K562 (cell line): ENCODE data around the gene FOXJ2. TPM values are rescaled to one million over a fixed set of nuclear protein-coding genes. Genes with fewer than 3 reads are reported as not detected.

Source experiments
- CHD2 ChIP-seq: IDR thresholded peaks from 2 replicates; pipeline ENCODE4 v1.6.1; 2011; ENCODE audit warnings: low read depth, low read length
- KDM5B ChIP-seq: fragments of 200-600 bp; sonication (generic); IDR thresholded peaks from 2 replicates; pipeline ENCODE4 v1.6.1; 2012; ENCODE audit warnings: low read depth, mild to moderate bottlenecking, moderate library complexity, low read length, control low read depth, inconsistent platforms; ENCODE audit not compliant: insufficient replicate concordance
- PCBP2 ChIP-seq: fragments of 200-400 bp; formaldehyde crosslinking; IDR thresholded peaks from 2 replicates; pipeline ENCODE4 v1.6.1; 2018; ENCODE audit warnings: low read length, low read depth, mild to moderate bottlenecking, moderate library complexity; ENCODE audit not compliant: poor library complexity, severe bottlenecking
- PRDM10 ChIP-seq: fragments of 450-650 bp; IDR thresholded peaks from 2 replicates; pipeline ENCODE4 v1.6.1; 2018; ENCODE audit not compliant: partially characterized antibody
- REST ChIP-seq, 2 experiments: fragments of 450-650 bp; formaldehyde crosslinking in 1 of 2; IDR thresholded peaks; 2 replicates each; pipeline versions ENCODE4 v1.4.0 to v1.6.1; 2014 to 2020; ENCODE audit warnings: mild to moderate bottlenecking in 2 of 2, borderline replicate concordance in 1 of 2, low read depth in 1 of 2
- SRSF9 ChIP-seq: fragments of 200-400 bp; formaldehyde crosslinking; IDR thresholded peaks from 2 replicates; pipeline ENCODE4 v1.6.1; 2017; ENCODE audit warnings: low read depth, low read length, borderline replicate concordance
- STAG1 ChIP-seq: sonication (generic); formaldehyde crosslinking; IDR thresholded peaks from 2 replicates; pipeline ENCODE4 v1.5.0; 2020; ENCODE audit warnings: missing genetic modification reagents, borderline replicate concordance
- polyA plus RNA-seq, 8 experiments: library from polyadenylated mRNA; depleted of rRNA in 4 of 8; stranded (reverse) in 5 of 8; unstranded in 3 of 8; fragments of >200 nt; fragmentation: Nextera tagmentation in 2 of 8; fragmentation: Illumina TruSeq in 1 of 8; extraction: Ambion mirVana in 2 of 8; extraction: Trizol in 1 of 8; gene quantifications; 2 replicates each; pipeline versions ENCODE4 v1.2.1 to v1.2.3, GENCODE V29; 2011 to 2014; ENCODE audit warnings: inconsistent platforms in 1 of 8, missing spikeins in 1 of 8
- total RNA-seq, 7 experiments: library from RNA; depleted of rRNA in 6 of 7; stranded (reverse); fragments of >200 nt in 6 of 7; fragmentation: Illumina TruSeq in 2 of 7; extraction: Trizol in 2 of 7; gene quantifications; 2 replicates each; pipeline versions ENCODE4 v1.2.1 to v1.2.3, GENCODE V29; 2011 to 2021; ENCODE audit warnings: low replicate concordance in 1 of 7

The FOXJ2 gene
- total and polyA plus RNA-seq, 9 of the 15 experiments (the other 6 are each of a cell fraction or from before 2014, with no cell fraction given): 1.0 to 7.5 (median 2.4) TPM

GRCh38 chr12:8078398-8078797, 45.9 kb downstream of the FOXJ2 start (continued):
- TF ChIP-seq REST (IDR thresholded peaks at IDR 0.05; ENCODE audit: borderline replicate concordance) (peak; percentile 54; the same call in 1 of the 2 replicates), REST (CRISPR knock-in tag; IDR thresholded peaks at IDR 0.05; ENCODE audit: low read depth) (no peak), CHD2 (no peak), PCBP2 (no peak), STAG1 (CRISPR knock-in tag) (no peak), PRDM10 (no peak), KDM5B (no peak), SRSF9 (no peak)
